Omental fat pad (tissue), 4 donors: Measurements from ENCODE around the gene RRP15. TPM values are rescaled to one million over a fixed set of nuclear protein-coding genes. Genes with fewer than 3 reads are reported as not detected.

Experiments
- ATAC-seq: fragments of 150-250 bp; one replicate; pipeline ENCODE4 v1.9.1; 2016; ENCODE audit warnings: mild to moderate bottlenecking, moderate library complexity; ENCODE audit not compliant: low FRiP score
- DNase-seq: peaks from one replicate; pipeline ENCODE4 v3.0.0-alpha.2; 2019; ENCODE audit warnings: low spot score
- total RNA-seq, 4 donors: library from RNA; depleted of rRNA; stranded (reverse); fragments of >200 nt; gene quantifications; one replicate each; pipeline ENCODE4 v1.1.0, GENCODE V29; 2016
- TF ChIP-seq, protein P1 (sequence below), 3 donors: fragments of 450-650 bp; IDR thresholded peaks; one replicate each; pipeline ENCODE4 v1.5.1; 2016 to 2017; ENCODE audit warnings: antibody characterized with exemption in 3 of 3, mild to moderate bottlenecking in 3 of 3, moderate library complexity in 2 of 3

Gene RRP15
- total RNA-seq, 4 donors from 2014 or later, result 4.6 to 22.7 (median 5.3) TPM

DNA sequence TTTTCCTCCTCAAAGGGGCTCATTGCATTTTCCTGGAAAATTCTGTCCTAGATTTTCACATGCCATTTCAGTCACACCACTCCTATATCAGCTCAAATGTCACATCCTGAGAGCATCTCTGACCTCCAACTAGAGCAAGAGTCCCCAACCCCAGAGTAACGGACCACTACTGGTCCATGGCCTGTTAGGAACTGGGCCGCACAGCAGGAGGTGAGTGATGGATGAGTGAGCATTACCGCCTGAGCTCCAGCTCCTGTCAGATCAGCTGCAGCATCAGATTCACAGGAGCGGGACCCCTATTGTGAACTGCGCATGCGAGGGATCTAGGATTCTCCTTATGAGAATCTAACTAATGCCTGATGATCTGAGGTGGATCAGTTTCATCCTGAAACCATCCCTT is 12.7 kb upstream of the RRP15 start:
- DNase-seq, result no peak
- TF ChIP-seq, protein P1, sequence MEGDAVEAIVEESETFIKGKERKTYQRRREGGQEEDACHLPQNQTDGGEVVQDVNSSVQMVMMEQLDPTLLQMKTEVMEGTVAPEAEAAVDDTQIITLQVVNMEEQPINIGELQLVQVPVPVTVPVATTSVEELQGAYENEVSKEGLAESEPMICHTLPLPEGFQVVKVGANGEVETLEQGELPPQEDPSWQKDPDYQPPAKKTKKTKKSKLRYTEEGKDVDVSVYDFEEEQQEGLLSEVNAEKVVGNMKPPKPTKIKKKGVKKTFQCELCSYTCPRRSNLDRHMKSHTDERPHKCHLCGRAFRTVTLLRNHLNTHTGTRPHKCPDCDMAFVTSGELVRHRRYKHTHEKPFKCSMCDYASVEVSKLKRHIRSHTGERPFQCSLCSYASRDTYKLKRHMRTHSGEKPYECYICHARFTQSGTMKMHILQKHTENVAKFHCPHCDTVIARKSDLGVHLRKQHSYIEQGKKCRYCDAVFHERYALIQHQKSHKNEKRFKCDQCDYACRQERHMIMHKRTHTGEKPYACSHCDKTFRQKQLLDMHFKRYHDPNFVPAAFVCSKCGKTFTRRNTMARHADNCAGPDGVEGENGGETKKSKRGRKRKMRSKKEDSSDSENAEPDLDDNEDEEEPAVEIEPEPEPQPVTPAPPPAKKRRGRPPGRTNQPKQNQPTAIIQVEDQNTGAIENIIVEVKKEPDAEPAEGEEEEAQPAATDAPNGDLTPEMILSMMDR (IDR thresholded peaks at IDR 0.05), result no peak
- ATAC-seq, result no peak

DNA sequence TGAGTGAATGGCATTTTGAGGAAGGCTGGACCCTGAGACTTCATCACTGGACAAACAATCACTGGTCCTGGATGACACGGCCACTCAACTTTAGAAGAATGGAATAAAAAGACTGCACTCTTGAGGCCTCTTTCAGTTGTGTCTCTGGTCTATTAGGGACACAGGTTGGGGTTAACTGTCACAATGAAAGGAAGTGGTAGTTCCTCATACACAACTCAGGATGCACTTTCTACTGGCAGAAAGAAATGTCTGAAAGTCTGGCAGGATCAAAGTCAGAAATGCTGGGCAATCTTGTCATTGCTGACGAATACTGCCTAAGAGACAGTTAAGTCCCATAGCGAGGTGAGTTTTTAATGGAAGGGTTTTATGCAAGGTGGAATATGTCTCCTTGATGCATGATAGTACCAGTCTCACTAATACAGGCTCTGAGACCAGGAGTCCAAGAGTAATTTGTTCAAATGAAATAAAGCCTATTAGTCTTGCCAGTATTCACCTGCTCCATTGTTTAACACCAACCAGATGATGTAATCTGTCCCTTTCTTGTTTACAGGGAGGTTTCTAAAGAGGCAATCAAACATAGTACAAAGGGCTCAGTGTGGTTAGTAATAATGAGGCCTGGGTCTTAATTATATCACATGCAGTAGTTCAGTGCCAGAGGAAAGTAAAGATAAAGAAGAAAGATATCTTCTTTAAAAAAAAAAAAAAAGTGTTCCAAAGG is 11.2 kb upstream of the RRP15 start:
- no peak for DNase-seq
- TF ChIP-seq, protein P1 (IDR thresholded peaks at IDR 0.05), result no peak
- no peak for ATAC-seq

DNA sequence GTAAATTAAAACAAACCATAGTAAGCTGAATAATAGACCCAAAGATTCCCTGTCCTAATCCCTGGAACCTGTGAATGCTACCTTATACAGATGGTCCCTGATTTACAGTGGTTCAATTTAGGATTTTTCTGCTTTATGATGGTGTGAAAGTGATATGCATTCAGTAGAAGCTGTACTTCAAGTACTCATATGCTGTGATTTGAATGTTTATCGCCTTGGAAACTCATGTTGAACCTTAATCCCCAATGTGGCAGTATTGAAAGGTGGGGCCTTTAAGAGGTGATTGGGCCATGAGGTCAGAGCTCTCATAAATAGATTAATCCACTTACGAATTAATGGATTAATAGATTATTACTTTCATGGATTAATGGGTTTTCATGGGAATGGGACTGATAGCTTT is 10.6 kb upstream of the RRP15 start:
- DNase-seq (no peak), ATAC-seq (no peak)
- TF ChIP-seq, protein P1 (IDR thresholded peaks at IDR 0.05), result no peak

DNA sequence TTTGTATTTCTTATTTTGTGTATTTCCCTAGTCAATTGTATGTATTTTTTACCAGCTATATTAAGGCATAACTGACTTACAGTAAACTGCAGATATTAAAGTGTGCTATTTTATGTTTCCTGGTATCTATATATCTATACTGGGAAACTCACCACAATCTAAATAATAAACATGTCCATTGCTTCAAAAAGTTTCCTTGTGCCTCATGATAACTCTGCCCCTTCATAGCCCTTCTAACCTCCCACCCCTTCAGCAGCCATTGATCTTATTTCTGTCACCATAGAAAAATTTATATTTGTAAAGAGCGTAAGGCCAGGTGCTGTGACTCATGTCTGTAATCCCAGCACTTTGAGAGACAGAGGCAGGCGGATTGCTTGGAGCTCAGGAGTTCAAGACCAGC is 9.3 kb upstream of the RRP15 start:
- TF ChIP-seq, protein P1 (IDR thresholded peaks at IDR 0.05), result no peak

DNA sequence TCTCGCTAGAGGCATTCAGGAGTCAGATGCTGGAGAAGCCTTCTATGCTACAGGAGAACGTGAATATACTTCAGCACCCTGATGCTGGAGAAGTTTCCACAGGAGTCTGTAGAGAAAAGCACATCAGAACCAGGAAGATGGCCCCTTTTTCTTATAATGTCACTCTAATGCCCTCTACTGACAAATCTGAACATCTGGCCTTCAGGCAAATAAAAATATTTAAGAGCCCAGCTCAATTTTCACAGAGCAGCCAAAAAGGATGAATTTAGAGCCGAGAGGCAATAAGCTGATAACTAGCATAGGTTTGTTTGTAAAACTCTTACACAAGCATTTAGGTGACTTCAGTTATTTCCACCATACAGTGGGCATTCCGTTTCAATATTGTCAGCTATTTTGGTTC is 3.8 kb upstream of the RRP15 start:
- ATAC-seq, result no peak
- TF ChIP-seq, protein P1 (IDR thresholded peaks at IDR 0.05), result no peak
- DNase-seq, result no peak

More for the DNA sequence above, 9.3 kb upstream of the RRP15 start:
- DNase-seq, result no peak
- ATAC-seq, result no peak

DNA sequence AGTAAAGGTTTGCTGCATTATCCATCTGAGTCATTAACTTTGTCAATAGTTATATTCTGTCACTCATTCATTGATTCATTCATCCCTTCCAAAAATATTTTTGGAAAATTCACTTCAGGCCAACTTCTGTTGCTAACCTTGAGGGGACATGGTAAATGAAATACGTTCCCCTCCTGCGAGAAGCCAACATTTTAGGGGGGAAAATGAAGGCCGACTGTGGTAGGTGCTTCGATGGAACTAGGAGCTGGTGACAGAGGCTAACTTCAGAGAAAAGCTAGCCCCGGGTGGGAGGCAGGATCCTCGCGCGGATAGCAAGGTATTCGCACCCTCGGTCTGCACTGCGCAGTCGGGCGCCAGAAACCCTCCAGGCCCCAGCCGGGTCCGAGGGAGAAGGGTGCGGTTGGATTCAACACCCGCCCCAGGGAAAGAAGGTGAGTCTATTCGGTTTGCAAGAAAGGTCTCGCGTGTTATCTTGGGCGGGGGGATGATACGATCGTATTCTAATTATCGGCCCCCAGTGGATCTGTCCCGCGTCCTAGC is 646 bp upstream of the RRP15 start:
- DNase-seq (no peak), ATAC-seq (peak; percentile 30)
- TF ChIP-seq, protein P1 (IDR thresholded peaks at IDR 0.05), result no peak

DNA sequence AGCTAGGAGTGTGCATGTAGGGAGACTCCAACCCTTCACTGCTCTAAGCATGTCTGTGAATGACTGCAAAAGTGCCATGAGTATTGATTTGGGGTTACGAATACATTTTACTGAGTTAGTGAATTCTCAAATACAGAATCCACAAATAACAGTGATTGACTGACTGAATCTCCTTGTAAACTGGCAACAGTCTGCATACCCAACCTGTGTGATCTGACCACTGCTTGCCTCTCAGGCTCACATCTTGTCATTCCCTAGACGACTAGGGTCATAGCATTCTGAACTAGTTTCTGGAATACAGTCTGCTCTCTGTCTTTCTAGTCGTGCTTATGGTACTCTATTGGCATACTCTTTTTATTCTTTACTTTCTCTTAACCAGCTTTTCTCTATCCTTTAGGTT is 7.4 kb downstream of the RRP15 start:
- no peak for DNase-seq
- ATAC-seq, result no peak

More for the DNA sequence above, 7.4 kb downstream of the RRP15 start:
- TF ChIP-seq, protein P1 (IDR thresholded peaks at IDR 0.05), result no peak
